A673 (cell line): ENCODE data around the gene S100A14. TPM values are rescaled to one million over a fixed set of nuclear protein-coding genes. Genes with fewer than 3 reads are reported as not detected.

Experiments
- BruUV-seq: library from RNA; stranded (reverse); fragments of 400-500 nt; replicated peaks from 2 replicates; lab custom pipeline; 2021; lab: Mats Ljungman, UMichigan
- CTCF ChIA-PET: fragments of 300-600 bp; sonication (Branson Sonifier 250); formaldehyde crosslinking; loops from one replicate; lab custom pipeline; 2022; ENCODE audit warnings: antibody characterized with exemption; lab: Charles Lee
- POLR2A ChIA-PET: fragments of 300-600 bp; sonication (Branson Sonifier 250); formaldehyde crosslinking; loops from one replicate; lab custom pipeline; 2022; ENCODE audit warnings: antibody characterized with exemption; ENCODE audit not compliant: low non-redundant PET; lab: Charles Lee
- DNase-seq: peaks from one replicate; pipeline ENCODE4 v3.0.0-alpha.2; 2015; ENCODE audit warnings: low spot score
- H3K27ac ChIP-seq: fragments of 200-600 bp; sonication (generic); 2 replicates; pipeline ENCODE4 v1.5.1; 2016; ENCODE audit warnings: mixed run types, low read depth, mild to moderate bottlenecking, mixed read lengths, antibody characterized with exemption, low read length; ENCODE audit not compliant: poor library complexity, severe bottlenecking
- H3K27me3 ChIP-seq: fragments of 200-600 bp; sonication (generic); replicated peaks from 2 replicates; pipeline ENCODE4 v1.6.1; 2017; ENCODE audit warnings: mixed run types, low read depth, mild to moderate bottlenecking, mixed read lengths, antibody characterized with exemption, low read length; ENCODE audit not compliant: insufficient read depth, poor library complexity
- H3K36me3 ChIP-seq: fragments of 200-600 bp; sonication (generic); 2 replicates; pipeline ENCODE4 v1.6.1; 2016; ENCODE audit warnings: mixed run types, mild to moderate bottlenecking, mixed read lengths, antibody characterized with exemption, low read length; ENCODE audit not compliant: insufficient read depth, poor library complexity, severe bottlenecking
- H3K4me1 ChIP-seq: fragments of 200-600 bp; sonication (generic); 2 replicates; pipeline ENCODE4 v1.6.1; 2017; ENCODE audit warnings: mixed run types, mild to moderate bottlenecking, mixed read lengths, antibody characterized with exemption, low read length; ENCODE audit not compliant: insufficient read depth, poor library complexity, severe bottlenecking
- H3K4me3 ChIP-seq: fragments of 200-600 bp; sonication (generic); 2 replicates; pipeline ENCODE4 v1.5.1; 2016; ENCODE audit warnings: low read depth, mixed run types, mild to moderate bottlenecking, mixed read lengths, low read length; ENCODE audit not compliant: poor library complexity, severe bottlenecking
- H3K9me3 ChIP-seq: fragments of 200-600 bp; sonication (generic); 2 replicates; pipeline ENCODE4 v1.6.1; 2016; ENCODE audit warnings: mixed run types, low read depth, mild to moderate bottlenecking, mixed read lengths, antibody characterized with exemption, low read length; ENCODE audit not compliant: poor library complexity, severe bottlenecking
- CTCF ChIP-seq: fragments of 300-800, 200-600 bp; sonication (generic); conservative IDR thresholded peaks from 2 replicates; pipeline ENCODE4 v1.5.1; 2017; ENCODE audit warnings: low read depth, mild to moderate bottlenecking, antibody characterized with exemption, low read length, moderate library complexity, mixed read lengths
- EZH2 ChIP-seq: fragments of 200-600 bp; sonication (generic); IDR thresholded peaks from 2 replicates; pipeline ENCODE4 v1.6.1; 2017; ENCODE audit warnings: borderline replicate concordance, low read depth, mild to moderate bottlenecking, mixed read lengths, antibody characterized with exemption, low read length; ENCODE audit not compliant: poor library complexity, severe bottlenecking
- intact Hi-C: fragments of 100-400 bp; cut with micrococcal nuclease; formaldehyde crosslinking; loops from one replicate; pipeline ENCODE4 v1.10.0; 2022; ENCODE audit not compliant: unreplicated experiment
- total RNA-seq: library from RNA; stranded (reverse); gene quantifications from 2 replicates; pipeline ENCODE4 v1.2.3, GENCODE V29; 2021

Gene S100A14
- total RNA-seq, 1 experiment from 2014 or later, result not detected

- no peaks in the 10 kb centered on the region for H3K4me1 ChIP-seq
- POLR2A ChIA-PET, result no interaction called here
- H3K36me3 ChIP-seq, result no peaks in the 10 kb centered on the region
- TF ChIP-seq CTCF (no peak), EZH2 (no peak)
- H3K4me3 ChIP-seq, result no peak overlapping the region
- H3K27ac ChIP-seq, result no peak overlapping the region
- CTCF ChIA-PET, result no interaction called here
- no peak for DNase-seq
- H3K27me3 ChIP-seq, result no peaks in the 10 kb centered on the region
- no peaks in the 10 kb centered on the region for H3K9me3 ChIP-seq
- BruUV-seq, result no TSS peak
- intact Hi-C loops, result no loop called here
These were observed 7.2 kb downstream of the S100A14 start for GRCh38 chr1:153608742-153609584.

GRCh38 chr1:153608089-153608682, 7.9 kb downstream of the S100A14 start:
- Histone ChIP-seq H3K9me3 (no peaks in the 10 kb centered on the region), H3K4me1 (no peaks in the 10 kb centered on the region), H3K27me3 (no peaks in the 10 kb centered on the region), H3K4me3 (no peak overlapping the region), H3K36me3 (no peaks in the 10 kb centered on the region), H3K27ac (no peak overlapping the region)
- TF ChIP-seq EZH2 (no peak), CTCF (no peak)
- intact Hi-C loops, result no loop called here
- ChIA-PET CTCF (no interaction called here), POLR2A (no interaction called here)
- no TSS peak for BruUV-seq
- no peak for DNase-seq

GRCh38 chr1:153607381-153607780, 8.7 kb downstream of the S100A14 start:
- DNase-seq, result no peak
- no peak for TF ChIP-seq EZH2
- no peak for TF ChIP-seq CTCF
- Histone ChIP-seq H3K9me3 (no peaks in the 10 kb centered on the region), H3K27me3 (no peaks in the 10 kb centered on the region), H3K36me3 (no peaks in the 10 kb centered on the region), H3K4me3 (no peak overlapping the region), H3K27ac (no peak overlapping the region), H3K4me1 (no peaks in the 10 kb centered on the region)
- BruUV-seq, result no TSS peak
- intact Hi-C loops, result no loop called here
- POLR2A ChIA-PET, result no interaction called here
- CTCF ChIA-PET, result interaction anchor here (0.7 kb wide), 1 partner anchor 97 kb away, joined by 3 read pairs; no protein-coding TSS in a partner anchor
